Activated CD4-positive, alpha-beta T cell treated with anti-CD3 and anti-CD28 coated beads for 48 hours (primary cell): ENCODE data around the gene ZNF664.

Experiments
- DNase-seq: peaks from one replicate; pipeline ENCODE4 v3.0.0-alpha.2; 2020

Gene ZNF664

GRCh38 chr12:123972457-123973401 lies at the start of gene ZNF664, which contains the start of gene CCDC92:
Gene ZNF664, plus strand, starts transcription at chr12:123973215. Its CDS starts 38,930 bp downstream, at chr12:124012145.
Gene CCDC92, minus strand, starts transcription at chr12:123972831. Its CDS starts 28,526 bp downstream, at chr12:123944305.
- DNase-seq: peak; percentile 94

- DNase-seq: no peak
Observed at GRCh38 chr12:123923927-123924326, 49.1 kb upstream of the ZNF664 start.

DNA sequence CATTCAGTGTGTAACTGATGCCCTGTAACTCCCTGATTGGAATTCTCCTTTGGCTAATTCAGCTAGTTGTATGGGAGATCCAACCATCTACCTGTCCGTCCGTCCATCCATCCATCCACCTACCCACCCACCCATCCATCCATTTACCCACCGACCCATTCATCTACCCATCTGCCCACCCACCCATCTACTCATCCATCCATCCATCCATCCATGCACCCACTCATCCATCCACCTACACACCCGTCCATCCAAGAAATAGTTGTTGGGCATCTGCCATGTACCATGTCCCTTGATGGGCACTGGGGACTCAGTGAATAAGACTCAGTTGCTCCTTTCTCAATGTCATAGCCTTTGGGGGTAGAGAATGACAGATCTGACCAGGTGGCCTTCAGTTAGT lies 48.5 kb upstream of the ZNF664 start:
- no peak for DNase-seq

- DNase-seq: no peak
Observed at GRCh38 chr12:123928274-123928865, 44.6 kb upstream of the ZNF664 start.

DNA sequence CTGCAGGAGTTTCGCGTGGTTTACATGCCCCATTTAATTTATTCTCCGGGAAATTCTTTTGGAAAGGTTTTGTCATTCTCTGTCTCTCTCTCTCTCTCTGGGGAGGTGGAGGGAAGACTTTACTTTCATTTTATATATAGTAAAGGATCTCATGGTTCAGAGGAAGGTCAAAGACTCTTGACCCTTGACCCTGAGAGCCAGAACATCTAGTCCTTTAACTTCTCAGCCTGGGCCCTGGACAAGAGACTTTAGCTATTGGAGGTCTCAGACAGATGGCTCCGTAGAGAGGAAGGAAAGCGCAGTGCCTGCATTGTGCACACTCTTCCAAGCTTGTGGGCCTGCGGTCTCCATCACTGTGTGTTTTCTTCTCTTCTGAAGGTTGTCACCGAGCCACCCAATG lies 44.1 kb upstream of the ZNF664 start:
- DNase-seq: no peak

GRCh38 chr12:123929946-123930583 lies 43.0 kb upstream of the ZNF664 start:
- no peak for DNase-seq

GRCh38 chr12:123931686-123932321 lies 41.2 kb upstream of the ZNF664 start:
- DNase-seq: peak; percentile 51

GRCh38 chr12:123933214-123933613 lies 39.8 kb upstream of the ZNF664 start:
- DNase-seq: no peak

GRCh38 chr12:123934016-123934620 lies 38.9 kb upstream of the ZNF664 start:
- DNase-seq: no peak

DNA sequence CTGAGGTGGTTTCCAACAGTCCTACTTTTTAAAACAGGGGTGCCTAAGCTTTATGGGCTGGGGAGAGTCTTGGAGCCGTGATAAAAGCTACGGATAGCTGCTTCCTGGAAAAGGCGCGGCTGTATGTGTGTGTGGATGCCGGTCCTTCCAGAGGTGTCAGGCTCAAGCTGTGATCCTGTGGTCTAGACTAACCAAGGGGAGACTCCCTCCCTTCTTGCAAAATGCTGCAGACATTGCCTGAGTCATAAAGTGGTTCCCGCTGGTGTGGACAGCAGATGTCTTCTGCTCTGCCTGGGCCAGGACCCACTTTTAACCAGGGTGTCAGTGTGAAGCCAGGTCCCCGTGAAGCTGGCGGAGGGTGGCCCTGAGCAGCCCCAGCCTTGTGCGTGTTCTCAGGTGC lies 38.2 kb upstream of the ZNF664 start:
- DNase-seq: no peak

- DNase-seq: no peak
Observed at GRCh38 chr12:123935956-123936355, 37.1 kb upstream of the ZNF664 start.

DNA sequence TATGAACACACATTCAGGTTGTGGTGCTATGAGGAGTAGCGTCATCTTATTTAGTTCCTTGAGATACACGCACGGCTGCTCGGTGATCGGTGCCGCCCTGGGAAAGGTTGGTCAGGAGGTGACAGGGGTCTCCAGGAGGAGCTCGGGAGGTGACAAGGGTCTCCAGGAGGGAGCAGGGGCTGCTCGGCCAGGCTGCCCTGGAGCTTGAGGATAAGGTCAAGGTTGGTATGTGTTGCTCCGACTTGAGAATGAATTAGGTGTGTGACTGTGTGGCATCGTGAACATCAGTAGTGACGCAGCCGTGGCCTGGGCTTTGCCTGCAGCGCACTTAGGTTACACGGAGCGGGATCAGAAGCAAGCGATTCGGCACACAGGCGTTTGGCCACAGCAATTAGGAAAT lies 36.5 kb upstream of the ZNF664 start:
- DNase-seq: no peak

- DNase-seq: no peak
Observed at GRCh38 chr12:123936956-123937706, 35.9 kb upstream of the ZNF664 start.

DNA sequence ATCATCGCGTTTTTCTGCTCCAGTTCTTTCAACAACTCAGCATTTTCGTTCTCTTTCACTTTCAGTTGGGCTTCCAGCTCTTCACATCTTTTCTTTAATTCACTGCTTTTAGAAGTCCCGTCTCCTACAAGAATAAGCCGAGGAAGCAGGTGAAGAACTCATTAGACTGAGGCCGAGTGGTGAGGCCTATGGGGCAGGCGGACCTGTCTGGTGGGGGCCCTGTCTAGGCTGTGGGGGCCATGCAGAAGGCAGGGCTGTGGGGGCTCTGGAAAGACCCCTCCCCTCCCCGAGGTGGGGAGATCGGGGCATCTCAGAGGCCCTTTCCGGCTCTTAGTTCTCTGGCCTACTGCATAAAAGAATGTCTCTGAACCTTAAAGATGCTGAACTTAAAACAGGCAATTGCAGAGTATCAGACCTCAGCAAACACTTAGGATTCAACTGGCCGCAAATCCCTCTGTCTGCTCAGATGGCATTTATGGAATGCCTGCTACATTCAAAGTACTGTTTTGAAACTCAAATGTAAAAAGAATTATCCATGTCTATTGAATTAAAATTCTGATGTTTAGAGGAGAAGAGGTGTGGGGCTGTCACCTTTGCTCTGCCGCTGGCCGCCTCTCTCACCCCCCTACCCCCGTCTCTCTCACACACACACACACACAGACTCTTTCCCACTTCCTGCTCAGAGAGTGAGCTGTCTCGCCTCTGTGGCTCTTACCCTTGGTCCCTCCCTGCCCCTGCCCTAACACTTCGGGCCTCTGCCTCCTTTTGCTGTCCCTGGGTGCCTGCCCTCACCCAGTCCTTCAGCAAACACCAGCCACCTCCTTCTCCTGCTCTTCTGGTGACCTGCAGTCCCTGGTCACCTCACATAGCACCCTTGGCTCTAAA lies 35.1 kb upstream of the ZNF664 start:
- peak; percentile 54 for DNase-seq

DNA sequence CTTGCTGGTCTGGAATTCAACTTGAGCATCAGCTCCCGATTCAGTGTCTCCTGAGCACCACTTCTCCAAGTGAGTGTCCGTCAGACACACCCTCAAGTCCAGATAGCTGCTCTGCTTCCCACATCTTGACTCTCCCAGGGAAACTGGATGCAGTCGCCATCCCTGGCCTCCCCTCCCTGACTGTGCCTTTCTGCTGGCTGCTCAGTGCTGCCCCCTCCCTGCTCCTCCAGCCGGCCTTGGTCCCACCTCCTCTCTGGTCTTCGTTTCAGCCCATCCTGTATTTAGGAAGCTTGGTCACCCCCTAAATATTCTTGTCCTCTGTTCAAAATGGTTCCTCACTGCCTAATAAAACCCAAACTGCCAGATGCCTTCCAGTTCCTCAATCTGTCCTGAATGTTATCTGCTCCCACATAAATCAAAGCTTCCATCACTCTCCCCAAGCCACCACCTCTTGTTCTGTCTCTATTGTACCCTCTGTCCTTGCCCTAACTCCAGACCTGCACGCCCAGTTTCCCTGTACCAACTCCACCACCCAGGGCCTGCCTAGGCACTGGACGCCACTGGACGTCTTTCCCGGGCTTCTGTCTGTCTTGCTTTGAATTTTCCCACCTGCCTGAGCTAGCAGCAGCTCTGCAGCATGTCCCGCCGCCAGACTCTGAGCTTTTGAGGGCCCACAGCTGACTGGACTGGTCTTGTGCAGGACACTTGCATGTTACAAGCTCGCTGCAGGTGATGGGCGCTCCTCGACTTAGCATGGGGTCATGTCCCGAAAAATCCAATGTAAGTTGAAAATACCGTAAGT lies 34.1 kb upstream of the ZNF664 start:
- peak; percentile 31 for DNase-seq

DNA sequence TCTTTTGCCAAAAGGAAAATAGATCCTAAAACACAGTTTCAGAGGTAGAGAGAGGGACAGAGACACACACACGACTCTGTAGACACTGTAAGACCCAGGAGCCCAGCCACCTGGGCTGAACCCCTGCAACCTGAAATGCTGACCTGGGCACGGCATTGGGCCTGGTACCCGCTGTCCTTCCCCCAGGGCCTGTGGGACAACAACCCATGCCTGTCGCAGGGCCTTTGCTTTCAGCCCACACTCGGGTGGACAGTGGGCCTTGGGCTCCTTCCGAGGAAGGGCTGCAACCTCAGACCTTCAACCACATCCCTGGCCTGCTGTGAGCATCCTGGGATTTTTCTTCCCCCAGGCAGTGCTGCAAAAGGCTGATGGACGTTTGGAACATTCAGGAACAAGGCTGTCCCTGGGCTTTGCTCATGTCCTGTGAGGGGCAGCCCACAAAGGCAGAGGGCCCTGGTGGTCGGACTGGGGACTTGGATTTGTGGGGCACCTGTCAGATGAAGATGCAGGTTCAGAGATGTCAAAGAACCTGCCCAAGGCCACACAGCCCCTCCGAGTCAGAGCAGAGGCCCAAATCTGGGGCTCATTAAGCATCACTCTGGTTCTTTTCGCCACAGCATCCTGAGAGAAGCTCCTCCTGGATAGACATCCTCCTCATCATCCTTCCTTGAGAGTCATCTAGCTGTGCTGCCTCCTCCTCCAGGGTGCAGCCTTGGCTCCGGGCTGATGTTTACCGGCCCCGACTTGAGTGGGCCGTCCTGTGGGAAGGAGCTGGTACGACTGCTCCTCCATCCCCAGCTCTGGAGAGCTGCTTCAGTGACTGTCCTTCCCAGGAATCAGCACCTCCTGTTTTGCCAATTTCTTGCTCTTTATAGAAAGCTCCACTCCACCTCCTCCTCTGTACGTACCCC lies 33.0 kb upstream of the ZNF664 start:
- DNase-seq: no peak

- DNase-seq: no peak
Observed at GRCh38 chr12:123940627-123940966, 32.4 kb upstream of the ZNF664 start.

DNA sequence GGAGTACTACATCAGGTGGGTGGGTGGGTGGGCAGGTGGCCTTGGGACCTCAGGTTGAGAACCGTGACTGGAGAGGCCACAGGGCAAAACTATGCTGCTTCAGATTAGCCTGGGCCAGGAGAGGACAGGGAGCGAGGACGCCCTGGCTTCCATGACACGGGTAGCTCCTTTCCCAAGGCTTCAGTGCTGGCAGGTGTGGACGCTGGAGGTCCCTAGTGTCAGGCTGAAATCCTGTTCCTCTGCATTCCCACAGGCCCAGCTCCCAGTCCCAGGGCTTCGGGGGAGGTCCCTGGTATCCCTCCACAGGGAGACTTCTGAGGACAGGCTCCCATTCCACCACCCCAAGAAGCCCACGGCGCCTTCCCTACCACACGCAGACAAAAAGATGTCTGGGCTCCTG lies 32.0 kb upstream of the ZNF664 start:
- DNase-seq: no peak

GRCh38 chr12:123941624-123942237 lies 31.3 kb upstream of the ZNF664 start:
- no peak for DNase-seq
